Stimulated activated naive CD4-positive, alpha-beta T cell treated with Interleukin-2 at 50 U/mL for 16 hours (primary cell): ENCODE data around the gene GALM.
"Not testable (repeated sequence)": the region's sequence is repeated elsewhere in the genome, so short reads cannot be mapped to it uniquely, and the experiment has no call there.

Source experiments
- DNase-seq: peaks from one replicate; lab custom pipeline; 2025; lab: John Stamatoyannopoulos, UW

GALM gene

DNA sequence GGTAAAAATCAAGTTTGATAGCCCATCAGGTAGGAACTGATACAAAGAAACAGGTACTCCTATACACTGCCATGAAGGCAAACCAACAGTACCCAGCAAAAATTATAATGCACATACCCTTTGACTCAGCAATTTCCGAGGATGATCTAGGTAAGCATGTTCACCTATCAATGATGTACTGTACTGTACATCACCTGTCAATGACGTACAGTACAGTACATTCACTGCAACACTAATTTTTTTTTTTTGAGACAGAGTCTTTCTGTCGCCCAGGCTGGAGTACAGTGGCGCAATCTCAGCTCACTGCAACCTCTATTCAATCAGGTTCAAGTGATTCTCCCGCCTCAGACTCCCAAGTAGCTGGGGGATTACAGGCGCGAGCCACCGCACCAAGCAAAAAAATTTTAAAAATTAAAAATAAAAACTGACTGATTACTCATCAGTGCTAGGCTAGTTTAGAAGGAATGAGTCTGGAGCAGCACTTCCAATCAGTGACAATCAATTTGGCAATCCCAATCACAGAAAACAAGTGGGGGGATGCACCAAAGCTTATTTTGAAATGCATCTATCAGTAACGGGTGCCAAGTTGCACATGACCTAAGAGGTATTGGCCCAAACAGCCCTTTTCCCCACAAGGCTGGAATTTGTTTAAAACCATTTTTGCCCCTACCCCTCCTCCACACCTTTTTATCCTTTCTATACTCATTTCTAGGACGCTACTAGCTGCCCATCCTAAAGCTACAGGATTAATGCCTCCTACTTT, 77.1 kb downstream of the GALM start:
- DNase-seq: no peak

DNA sequence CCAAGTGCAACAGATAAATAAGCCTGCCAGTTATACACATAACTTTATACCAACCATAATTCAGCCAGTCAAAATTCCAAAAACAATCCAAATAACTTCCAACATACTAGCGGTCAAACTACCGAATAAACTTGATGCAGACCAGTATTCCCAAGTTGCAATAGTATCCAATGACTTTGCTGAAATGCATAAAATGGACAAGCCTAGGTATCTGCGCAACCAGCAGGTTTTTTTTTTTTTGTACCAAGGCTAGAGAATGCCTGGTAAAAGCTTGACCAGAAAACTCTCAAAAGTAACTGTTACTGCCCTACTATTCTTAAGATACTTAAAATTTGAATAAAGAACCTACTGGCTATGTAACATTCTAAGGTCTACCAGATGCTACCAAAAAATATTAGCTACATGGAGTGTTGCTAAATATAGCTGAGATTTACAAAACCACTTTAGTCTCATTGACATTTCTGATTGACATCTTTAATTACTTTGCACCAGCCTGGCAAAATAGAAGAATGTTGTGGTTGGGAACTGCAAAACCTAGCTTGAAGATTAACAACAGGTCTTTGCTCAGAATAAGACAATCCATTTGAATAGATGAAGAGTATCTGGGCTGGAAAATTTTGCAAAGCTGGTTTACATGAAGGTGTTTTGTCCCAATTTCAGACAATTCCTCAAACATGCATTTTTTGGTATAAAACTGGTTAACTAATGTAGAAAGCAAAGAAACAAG, 77.9 kb downstream of the GALM start:
- DNase-seq: no peak

- no peak for DNase-seq
These were observed 78.5 kb downstream of the GALM start for GRCh38 chr2:38744399-38744780.

GRCh38 chr2:38745267-38745666, 79.4 kb downstream of the GALM start:
- DNase-seq: no peak

- no peak for DNase-seq
These were observed 81.1 kb downstream of the GALM start for GRCh38 chr2:38747007-38747424.

DNA sequence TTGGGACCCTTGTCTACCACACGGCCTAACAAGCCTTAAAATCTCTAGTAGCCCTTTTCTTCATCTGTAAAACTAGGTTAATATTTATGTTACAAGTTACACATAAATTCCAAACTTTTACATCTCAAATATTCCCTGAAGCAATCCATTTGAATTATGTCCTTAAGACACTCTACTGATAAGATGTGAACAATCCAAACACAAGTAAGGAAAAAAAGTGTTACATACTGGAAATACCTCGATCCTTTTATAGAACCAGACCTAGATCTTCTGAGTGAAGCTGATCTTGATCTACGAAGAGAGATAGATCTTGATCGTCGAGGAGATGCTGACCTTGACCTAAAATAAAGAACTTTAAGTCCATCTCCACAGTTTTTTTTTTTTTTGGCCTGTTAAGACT, 81.9 kb downstream of the GALM start:
- no peak for DNase-seq

- DNase-seq: no peak
These were observed 82.5 kb downstream of the GALM start for GRCh38 chr2:38748391-38748790.

- no peak for DNase-seq
These were observed 83.3 kb downstream of the GALM start for GRCh38 chr2:38748943-38749804.

- DNase-seq: peak; percentile 37
These were observed 84.3 kb downstream of the GALM start for GRCh38 chr2:38750011-38750890.

DNA sequence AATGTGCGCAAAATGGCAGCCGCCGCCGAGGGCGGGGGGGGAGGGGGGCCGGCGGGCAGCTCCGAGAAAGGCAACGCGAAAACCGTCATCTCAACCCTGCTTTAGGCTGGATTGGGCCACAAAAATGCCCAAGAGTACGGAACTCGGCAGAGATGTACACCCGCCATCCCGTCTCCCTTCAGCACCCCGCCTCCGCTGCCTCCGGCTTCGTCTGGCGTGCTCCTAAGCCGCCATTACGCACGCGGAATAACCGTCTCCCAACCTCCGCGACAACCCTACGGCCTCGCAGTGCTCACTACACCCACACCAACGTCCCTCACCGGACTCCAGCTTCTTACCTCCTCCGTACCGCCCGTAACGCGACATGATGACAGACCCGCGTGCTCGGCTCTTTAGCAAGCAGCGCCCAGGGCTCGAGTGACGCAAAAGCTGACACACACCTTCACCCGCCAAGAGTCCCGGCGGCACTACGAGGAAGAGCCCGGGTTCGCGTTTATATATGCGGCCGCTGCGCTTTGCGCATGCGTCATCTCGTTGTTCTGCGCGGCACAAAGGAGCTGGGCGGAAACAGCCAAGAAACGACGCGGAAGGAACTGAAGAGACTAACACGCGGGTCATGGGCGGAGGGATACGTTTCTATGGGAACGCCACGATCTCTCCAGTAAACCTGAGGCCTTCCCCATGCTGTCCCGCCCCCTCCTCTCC, 85.1 kb downstream of the GALM start, which contains the start of gene SRSF7:
TSS of gene SRSF7 (minus strand) at position 471 of the 705 bp plus-strand sequence. CDS start at position 366, 105 bp downstream.
- DNase-seq: peak; percentile 93

DNA sequence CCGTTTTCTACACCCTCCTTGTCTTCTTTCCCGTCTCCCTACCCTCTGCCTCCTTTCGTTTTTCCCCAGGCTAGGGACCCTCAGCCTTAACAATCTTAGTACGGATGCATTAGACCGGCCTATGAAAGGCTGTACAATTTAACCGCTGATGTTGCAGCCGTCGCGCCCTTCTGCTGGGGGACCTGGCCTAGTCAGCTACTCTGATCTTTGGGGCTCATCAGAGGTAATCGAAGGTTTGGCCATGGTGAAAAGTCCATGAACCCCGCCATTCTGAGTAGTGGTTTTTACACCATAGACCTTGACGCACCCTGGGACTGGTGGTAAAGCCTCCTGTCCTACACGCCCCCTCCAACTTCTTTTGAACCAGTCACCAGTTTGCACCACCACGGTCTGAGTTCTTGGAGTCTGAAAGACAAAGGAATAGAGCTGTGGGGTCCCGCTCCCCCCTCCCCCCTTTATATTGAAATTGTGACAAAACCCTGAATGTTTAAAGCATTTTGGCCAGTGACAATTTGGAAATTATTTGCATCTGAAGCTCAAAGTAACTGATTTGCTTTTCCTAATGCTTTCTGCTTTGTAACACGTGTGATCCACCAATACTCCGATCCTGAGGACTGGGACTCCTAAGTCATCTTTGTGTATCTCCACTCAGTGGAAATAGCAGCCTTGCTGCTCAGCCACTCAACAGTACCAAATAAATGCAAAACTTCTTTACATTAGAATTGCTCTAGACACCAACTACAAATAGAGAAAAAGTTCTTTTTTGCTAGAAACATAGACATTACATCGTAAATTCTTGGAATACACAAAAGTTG, 85.9 kb downstream of the GALM start:
- no peak for DNase-seq

DNA sequence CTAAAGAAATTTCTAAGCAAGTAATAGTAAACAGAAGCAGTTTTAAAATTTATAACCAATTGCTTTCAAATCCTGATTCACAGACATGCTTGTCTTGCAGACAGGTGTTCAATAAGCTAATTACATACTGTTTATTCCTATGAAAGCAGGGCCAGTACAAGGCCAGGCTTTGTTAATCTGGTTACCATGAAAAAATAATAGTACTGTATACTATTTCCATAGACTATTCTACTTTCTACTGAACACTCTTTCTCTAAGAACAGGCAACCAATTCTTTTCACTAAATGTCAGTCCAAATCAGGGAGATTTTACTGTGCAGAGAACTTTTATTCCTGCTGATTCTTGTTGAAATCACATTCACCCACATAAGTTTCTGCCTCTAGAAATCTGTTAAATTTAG, 88.1 kb downstream of the GALM start:
- no peak for DNase-seq

- DNase-seq: no peak
These were observed 88.6 kb downstream of the GALM start for GRCh38 chr2:38754506-38754905.

GRCh38 chr2:38755891-38756290, 90.0 kb downstream of the GALM start:
- DNase-seq: not testable (repeated sequence)

GRCh38 chr2:38763228-38763627, 97.3 kb downstream of the GALM start:
- no peak for DNase-seq

- no peak for DNase-seq
These were observed 97.8 kb downstream of the GALM start for GRCh38 chr2:38763728-38764127.

GRCh38 chr2:38765149-38765548, 99.2 kb downstream of the GALM start:
- DNase-seq: no peak

- no peak for DNase-seq
These were observed 99.6 kb downstream of the GALM start for GRCh38 chr2:38765551-38765950.

DNA sequence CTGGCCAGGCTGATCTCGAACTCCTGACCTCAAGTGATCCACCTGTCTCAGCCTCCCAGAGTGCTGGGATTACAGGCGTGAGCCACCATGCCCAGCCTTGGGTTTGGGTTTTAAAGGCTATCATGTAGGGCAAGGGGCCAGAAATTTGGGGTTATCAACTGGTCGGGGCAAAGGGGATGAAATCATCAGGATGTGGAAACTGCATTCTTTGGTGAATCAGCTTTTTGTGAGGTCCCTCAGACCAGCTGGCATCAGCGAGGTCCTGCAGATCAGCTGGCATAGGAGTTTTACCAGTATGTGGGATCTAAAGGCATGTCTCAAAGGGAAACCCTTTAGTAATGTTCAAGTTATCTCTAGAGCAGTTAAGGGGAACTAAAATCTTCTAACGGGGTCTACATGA, 105.7 kb downstream of the GALM start:
- no peak for DNase-seq
